8988T (cell line): Measurements from ENCODE around the gene NELFB.
A peak's percentile ranks its signal among the peaks of the same experiment; 100 is the strongest.
"Not testable (repeated sequence)": the region's sequence is repeated elsewhere in the genome, so short reads cannot be mapped to it uniquely, and the experiment has no call there.

Experiments
- DNase-seq: peaks from one replicate; pipeline ENCODE4 v3.0.0; 2011

NELFB gene

GRCh38 chr9:137247916-137248175 is 7.3 kb upstream of the NELFB start:
- no peak for DNase-seq

- DNase-seq: no peak
These were observed 4.6 kb upstream of the NELFB start for GRCh38 chr9:137250329-137251193.

- no peak for DNase-seq
These were observed 4.0 kb upstream of the NELFB start, which contains the start of gene STPG3 for GRCh38 chr9:137251194-137251461. TSS of gene STPG3 (plus strand) at chr9:137251286. CDS start at chr9:137251287, 1 bp downstream.

GRCh38 chr9:137251490-137252268 is 3.4 kb upstream of the NELFB start:
- no peak for DNase-seq

GRCh38 chr9:137252555-137253506 is 2.3 kb upstream of the NELFB start:
- DNase-seq: no peak

GRCh38 chr9:137253717-137254623 is 1.2 kb upstream of the NELFB start:
- DNase-seq: no peak

- DNase-seq: peak; percentile 77
These were observed 454 bp downstream of the NELFB start for GRCh38 chr9:137255448-137256114.

GRCh38 chr9:137256362-137256761 is 1.2 kb downstream of the NELFB start:
- no peak for DNase-seq

GRCh38 chr9:137256856-137257255 is 1.7 kb downstream of the NELFB start:
- no peak for DNase-seq

GRCh38 chr9:137262173-137262908 is 7.2 kb downstream of the NELFB start:
- not testable (repeated sequence) for DNase-seq

- no peak for DNase-seq
These were observed 7.8 kb downstream of the NELFB start for GRCh38 chr9:137262909-137263285.

- DNase-seq: no peak
These were observed 8.4 kb downstream of the NELFB start for GRCh38 chr9:137263506-137263905.

GRCh38 chr9:137264067-137264466 is 8.9 kb downstream of the NELFB start:
- no peak for DNase-seq

- DNase-seq: no peak
These were observed 10.5 kb downstream of the NELFB start for GRCh38 chr9:137265496-137266161.

GRCh38 chr9:137266162-137266527 is 11.0 kb downstream of the NELFB start:
- no peak for DNase-seq

GRCh38 chr9:137266585-137267453 is 11.7 kb downstream of the NELFB start:
- DNase-seq: no peak

- DNase-seq: no peak
These were observed 12.8 kb downstream of the NELFB start for GRCh38 chr9:137267933-137268355.

GRCh38 chr9:137268538-137269201 is 13.5 kb downstream of the NELFB start:
- DNase-seq: no peak
